ENCODE results near the gene ZNHIT6. TPM values are rescaled to one million over a fixed set of nuclear protein-coding genes. Genes with fewer than 3 reads are reported as not detected.
"Not testable (repeated sequence)": the region's sequence is repeated elsewhere in the genome, so short reads cannot be mapped to it uniquely, and the experiment has no call there.

Gene ZNHIT6
- 13.9 and 23.1 TPM in 2 replicates for total RNA-seq (2014; rRNA removed; shearing (Covaris generic))
- 31.3 and 39.2 TPM in 2 replicates for polyA plus RNA-seq (2015; cell fraction: cytosol; rRNA removed)
- 42.8 and 47.9 TPM in 2 replicates for polyA plus RNA-seq (2015; cell fraction: nucleus; rRNA removed)

- peak; percentile 99 for DNase-seq (ENCODE audit: low read depth)
Measured at GRCh38 chr1:85707990-85708828, at the start of gene ZNHIT6. TSS of gene ZNHIT6 (minus strand) at chr1:85708433. CDS start at chr1:85708284, 149 bp downstream.

GRCh38 chr1:85756864-85757263 lies 48.6 kb upstream of the ZNHIT6 start:
- no peak for DNase-seq (ENCODE audit: low read depth)

GRCh38 chr1:85748120-85748519 lies 39.9 kb upstream of the ZNHIT6 start:
- no peak for DNase-seq (ENCODE audit: low read depth)

DNA sequence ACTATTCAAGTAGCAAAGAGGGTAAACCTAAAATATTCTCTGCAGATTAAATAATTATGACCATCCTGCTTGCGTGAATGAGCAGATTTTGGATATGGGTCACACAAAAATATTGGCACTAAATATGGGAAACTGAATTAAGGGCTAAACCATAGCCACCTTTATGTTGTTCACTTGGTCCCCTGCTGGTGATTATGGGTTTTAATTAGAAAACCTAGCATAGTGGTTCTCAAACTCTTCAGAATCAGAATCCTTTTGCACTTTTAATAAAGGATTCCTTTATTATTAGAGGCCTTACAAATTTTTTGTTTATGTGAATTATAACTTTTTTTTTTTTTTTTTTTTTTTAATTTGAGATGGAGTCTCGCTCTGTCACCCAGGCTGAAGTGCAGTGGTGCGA lies 38.5 kb upstream of the ZNHIT6 start:
- no peak for DNase-seq (ENCODE audit: low read depth)

GRCh38 chr1:85743814-85744213 lies 35.6 kb upstream of the ZNHIT6 start:
- DNase-seq (ENCODE audit: low read depth) = no peak

GRCh38 chr1:85734931-85735330 lies 26.7 kb upstream of the ZNHIT6 start:
- no peak for DNase-seq (ENCODE audit: low read depth)

GRCh38 chr1:85718678-85719340 lies 10.6 kb upstream of the ZNHIT6 start:
- DNase-seq (ENCODE audit: low read depth) = no peak

DNA sequence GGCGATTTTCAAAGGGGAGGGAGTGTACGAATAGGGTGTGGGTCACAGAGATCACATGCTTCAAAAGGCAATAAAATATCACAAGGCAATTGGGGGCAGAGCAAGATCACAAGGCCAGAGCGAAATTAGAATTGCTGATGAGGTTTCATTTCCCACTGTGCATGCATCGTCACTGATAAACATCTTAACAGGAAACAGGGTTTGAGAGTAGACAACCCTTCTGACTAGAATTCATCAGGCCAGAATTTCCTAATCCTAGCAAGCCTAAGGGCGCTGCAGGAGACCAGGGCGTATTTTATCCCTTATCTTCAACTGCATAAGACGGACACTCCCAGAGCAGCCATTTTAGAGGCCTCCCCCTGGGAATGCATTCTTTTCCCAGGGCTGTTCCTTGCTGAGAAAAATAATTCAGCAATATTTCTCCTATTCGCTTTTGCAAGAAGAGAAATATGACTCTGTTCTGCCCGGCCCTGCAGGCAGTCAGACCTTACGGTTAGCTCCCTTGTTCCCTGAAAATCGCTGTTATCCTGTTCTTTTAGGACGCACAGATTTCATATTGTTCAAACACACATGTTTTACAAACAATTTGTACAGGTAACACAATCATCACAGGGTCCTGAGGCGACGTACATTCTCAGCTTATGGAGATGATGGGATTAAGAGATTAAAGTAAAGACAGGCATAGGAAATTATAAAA lies 6.3 kb upstream of the ZNHIT6 start:
- DNase-seq (ENCODE audit: low read depth) = not testable (repeated sequence)

GRCh38 chr1:85708829-85709227 lies 595 bp upstream of the ZNHIT6 start:
- no peak for DNase-seq (ENCODE audit: low read depth)

- no peak for DNase-seq (ENCODE audit: low read depth)
Measured at GRCh38 chr1:85707267-85707989, 805 bp downstream of the ZNHIT6 start.

DNA sequence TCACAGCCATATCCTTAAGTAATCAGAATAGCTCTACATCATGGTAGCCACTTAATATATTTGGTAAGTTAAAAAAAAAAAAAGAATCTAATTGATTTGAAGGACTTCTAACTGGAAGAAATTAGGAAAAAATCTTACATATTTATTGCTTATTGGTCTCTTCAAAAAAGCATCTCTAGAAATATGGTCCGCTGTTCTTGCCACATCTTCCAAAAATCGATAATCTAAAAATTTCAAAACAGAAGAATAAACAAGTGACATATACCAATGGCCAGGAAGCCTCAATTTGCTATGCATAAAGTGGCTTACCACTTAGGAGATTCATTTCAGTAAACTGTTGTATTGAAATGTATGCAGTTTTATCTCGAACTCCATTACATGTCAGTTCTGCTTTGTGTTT lies 2.3 kb downstream of the ZNHIT6 start:
- DNase-seq (ENCODE audit: low read depth) = no peak

DNA sequence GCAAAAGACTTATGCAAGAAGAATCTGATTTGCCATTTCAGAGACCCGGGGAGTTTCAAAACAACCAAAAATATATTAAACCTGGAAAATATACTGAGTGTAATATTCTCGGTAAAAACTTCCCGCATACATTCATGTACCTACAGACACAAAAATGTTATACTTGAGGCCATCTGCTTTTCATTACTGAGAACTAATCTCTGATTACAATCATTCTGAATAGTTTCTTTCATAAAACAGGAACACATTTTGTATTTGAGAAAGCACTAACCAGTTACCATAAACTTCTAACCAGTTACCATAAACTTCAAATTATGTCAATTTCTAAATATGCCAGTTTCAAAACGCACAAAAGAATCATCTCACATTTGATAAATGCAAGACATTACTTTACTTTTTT lies 7.8 kb downstream of the ZNHIT6 start:
- no peak for DNase-seq (ENCODE audit: low read depth)

- DNase-seq (ENCODE audit: low read depth) = no peak
Measured at GRCh38 chr1:85697895-85698294, 10.3 kb downstream of the ZNHIT6 start.

GRCh38 chr1:85692730-85693314 lies 15.4 kb downstream of the ZNHIT6 start:
- DNase-seq (ENCODE audit: low read depth) = peak; percentile 11

- DNase-seq (ENCODE audit: low read depth) = no peak
Measured at GRCh38 chr1:85689775-85690404, 18.3 kb downstream of the ZNHIT6 start.

GRCh38 chr1:85683292-85684025 lies 24.8 kb downstream of the ZNHIT6 start:
- DNase-seq (ENCODE audit: low read depth) = no peak

GRCh38 chr1:85681087-85681486 lies 27.1 kb downstream of the ZNHIT6 start:
- peak; percentile 39 for DNase-seq (ENCODE audit: low read depth)

- DNase-seq (ENCODE audit: low read depth) = no peak
Measured at GRCh38 chr1:85678193-85678592, 30.0 kb downstream of the ZNHIT6 start.

- no peak for DNase-seq (ENCODE audit: low read depth)
Measured at GRCh38 chr1:85677656-85678055, 30.6 kb downstream of the ZNHIT6 start.

Measured in HT1080 (cell line).